Kidney glomerular epithelial cell (primary cell): ENCODE results near the gene PI4KA.
"Not testable (repeated sequence)": the region's sequence is repeated elsewhere in the genome, so short reads cannot be mapped to it uniquely, and the experiment has no call there.

Experiments used
- DNase-seq: peaks from one replicate; lab custom pipeline; 2025; lab: John Stamatoyannopoulos, UW

The PI4KA gene

DNA sequence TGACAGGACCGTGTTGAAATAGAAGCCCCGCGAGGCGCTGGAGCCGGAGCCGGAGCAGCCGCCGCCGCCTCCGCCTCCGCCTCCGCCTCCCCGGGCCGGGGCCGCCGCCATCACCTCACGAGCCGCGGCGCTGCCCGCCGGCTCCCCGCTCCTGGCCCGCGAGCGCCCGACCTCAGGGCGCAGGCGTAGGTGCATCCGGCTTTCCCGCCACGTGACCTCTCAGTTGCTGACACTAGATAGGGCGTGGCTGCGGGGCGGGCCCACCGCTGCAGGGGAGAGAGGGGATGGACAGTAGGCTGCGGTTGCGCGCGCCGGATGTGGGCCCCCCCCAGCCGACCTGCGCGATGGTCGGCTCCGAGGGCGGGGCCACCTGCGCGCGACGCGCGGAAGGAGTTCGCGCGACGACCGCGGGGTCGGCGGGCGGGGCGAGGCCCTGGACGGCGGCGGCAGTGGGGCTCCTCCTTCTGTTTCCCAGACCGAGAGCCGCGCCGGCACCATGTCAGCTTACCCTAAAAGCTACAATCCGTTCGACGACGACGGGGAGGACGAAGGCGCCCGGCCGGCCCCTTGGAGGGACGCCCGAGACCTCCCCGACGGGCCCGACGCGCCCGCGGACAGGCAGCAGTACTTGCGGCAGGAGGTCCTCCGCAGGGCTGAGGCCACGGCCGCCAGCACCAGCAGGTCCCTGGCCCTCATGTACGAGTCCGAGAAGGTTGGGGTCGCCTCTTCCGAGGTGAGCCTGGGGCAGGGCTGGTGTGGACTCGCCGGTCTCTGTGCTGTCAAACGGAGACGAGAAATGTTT lies at the start of gene PI4KA, which contains the start of gene SNAP29:
Gene PI4KA, minus strand, starts transcription at position 197 of the 802 bp plus-strand sequence. Its CDS starts 86 bp downstream, at position 111.
Gene SNAP29, plus strand, starts transcription at position 393 of the 802 bp plus-strand sequence. Its CDS starts 104 bp downstream, at position 497.
- peak; percentile 89 for DNase-seq

DNA sequence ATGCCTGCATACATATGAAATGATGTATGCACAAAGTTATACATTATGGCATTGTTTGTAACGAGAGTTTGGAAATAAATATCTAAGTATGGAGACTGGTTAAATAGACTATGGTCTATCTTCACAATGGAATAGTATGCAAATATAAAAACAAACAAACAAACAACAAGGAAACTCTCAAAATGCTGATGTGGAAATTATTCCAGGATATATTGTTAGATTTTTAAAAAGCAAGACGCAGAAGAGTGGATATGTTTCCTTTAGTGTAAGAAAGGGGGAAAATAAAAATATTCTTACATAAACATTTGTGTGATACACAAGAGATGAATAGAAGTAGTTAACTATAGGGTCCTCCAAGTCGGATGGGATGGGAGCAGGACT lies 47.8 kb upstream of the PI4KA start:
- no peak for DNase-seq

DNA sequence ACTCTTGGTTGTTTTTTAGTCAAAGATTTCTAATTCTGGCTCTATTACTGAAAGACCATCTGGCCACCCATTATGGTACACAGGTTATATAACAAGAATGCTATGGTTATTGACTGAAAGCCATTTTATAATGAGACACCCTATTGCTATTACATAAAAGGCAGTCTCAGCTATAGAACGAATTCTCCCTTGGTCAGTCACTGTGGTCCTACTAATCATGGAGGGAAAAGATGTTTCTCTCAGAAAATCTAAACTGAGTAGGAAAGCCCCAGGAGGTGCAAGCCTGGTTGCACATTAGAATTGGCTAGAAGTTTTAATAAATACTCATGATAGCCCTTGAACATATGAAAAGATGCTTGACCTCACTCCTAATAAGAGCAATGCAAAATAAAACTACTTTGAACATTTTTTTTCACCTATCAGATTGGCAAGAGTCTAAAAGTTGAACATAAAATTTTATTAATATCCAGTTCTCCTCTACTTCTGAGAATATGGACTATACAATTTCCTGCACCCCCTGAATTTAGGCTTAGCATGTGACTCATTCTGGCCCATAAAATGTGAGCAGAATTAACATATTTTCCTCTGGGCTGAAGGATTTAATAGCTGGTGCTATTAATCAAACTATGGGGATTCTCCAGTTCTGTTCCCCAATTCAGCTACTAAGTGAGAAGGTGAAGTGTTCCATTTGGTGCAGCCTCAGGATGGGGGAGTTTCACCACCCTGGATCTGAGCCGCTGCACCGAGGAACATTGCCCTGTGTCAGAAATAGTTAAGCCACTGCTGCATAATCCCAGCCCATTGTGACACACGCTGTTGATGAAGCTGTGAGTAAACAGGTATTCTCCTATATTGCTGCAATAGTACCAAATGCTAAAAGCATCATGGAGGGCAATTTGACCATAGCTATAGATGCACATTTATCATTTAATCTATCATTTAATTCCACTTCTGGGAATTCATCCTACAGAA lies 47.1 kb upstream of the PI4KA start:
- DNase-seq, result no peak

DNA sequence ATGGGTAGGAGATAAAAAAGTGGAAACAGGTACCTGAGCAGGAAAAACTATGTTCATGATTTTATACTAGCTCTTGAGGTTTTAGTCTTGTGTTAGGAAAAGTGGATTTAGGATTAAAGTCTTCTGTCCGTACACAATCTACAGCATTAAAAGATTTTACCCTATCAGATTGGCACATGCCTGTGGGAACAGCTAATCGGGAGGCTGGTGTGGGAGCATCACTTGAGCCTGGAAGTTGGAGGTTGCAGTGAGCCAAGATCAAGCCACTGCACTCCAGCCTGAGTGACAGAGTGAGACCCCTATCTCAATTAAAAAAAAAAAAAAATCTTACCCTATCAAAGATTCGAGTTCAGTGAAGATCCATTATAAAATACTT lies 46.4 kb upstream of the PI4KA start:
- no peak for DNase-seq

DNA sequence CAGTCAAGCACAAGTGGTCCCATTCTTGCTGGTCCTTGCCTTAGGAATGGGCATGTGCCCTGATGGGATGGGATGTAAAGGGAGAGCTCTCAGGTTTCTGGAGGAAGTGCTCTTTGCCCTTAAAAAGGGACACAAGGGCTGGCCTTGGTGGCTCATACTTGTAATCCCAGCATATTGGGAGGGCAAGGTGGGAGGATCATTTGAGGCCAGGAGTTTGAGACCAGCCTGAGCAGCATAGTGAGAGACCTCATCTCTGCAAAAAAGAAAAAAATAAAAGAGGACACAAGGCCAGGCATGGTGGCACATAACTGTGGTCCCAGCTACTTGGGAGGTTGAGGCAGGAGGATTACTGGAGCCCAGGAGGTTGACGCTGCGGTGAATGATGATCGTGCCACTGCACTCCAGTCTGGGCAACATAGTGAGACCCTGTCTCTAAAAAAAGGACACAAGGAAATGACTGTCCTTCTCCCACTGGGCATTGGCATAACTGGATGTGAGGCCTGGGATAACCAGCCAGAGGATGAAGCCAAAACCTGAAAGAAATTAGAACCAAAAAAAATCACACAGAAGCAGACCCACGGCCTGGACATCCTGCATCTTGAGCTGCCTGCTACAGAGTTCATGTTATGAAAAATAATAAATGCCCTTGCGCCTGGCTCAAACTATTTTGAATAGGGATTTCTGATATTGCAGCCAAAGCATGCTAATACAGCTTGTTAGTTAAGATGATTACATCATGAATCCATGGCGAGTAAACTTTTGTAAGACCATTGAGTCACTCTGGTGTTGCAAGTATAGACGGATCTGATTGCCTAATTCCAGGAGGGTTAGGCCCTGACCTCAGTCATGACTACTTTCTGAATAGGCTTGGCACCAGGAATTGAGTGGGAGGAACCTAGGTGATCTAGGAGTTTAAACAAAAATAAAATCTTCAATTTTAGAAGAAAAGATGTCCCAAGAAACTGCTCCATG lies 45.7 kb upstream of the PI4KA start:
- DNase-seq, result peak; percentile 53

DNA sequence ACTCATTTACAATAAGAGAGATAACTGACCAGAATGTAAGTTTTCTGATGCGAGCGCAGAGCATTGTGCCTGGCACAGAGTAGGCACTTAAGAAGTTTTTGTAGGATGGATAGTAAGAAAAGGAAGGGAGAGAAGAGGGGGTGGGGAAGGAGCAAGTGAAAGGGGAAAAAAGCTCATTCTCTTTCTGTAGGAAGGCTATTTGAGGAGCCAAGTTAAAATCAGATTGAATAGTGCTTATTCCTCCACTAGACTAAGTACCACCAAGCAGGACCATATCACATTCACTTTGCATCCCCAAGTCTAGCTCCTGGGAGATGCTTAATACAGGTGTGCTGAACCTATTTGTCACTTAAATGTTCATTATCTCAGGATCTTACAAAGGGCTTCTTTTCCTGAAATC lies 44.5 kb upstream of the PI4KA start:
- DNase-seq, result no peak

DNA sequence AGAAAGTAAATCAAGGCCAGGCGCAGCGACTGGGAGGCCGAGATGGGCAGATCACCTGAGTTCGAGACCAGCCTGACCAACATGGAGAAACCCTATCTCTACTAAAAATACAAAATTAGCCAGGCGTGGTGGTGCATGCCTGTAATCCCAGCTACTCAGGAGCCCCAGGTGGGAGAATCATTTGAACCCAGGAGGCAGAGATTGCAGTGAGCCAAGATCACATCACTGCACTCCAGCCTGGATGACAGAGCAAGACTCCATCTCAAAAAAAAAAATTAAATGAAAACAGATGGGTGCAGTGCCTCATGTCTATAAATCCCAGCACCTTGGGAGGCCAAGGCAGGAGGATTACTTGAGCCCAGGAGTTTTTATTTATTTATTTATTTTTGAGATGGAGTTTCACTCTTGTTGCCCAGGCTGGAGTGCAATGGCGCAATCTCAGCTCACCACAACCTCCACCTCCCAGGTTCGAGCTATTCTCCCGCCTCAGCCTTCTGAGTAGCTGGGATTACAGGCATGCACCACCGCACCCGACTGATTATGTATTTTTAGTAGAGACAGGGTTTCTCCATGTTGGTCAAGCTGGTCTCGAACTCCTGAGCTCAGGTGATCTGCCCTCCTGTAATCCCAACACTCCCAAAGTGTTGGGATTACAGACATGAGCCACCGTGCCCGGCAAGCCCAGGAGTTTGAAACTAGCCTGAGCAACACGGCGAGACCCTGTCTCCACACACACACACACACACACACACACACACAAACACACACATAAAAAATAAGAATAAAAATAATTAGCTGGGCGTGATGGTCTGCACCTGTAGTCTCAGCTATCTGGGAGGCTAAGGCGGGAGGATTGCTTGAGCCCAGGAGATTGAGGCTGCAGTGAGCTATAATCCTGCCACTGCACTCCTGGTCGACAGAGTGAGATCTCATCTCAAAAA lies 42.8 kb upstream of the PI4KA start:
- DNase-seq, result not testable (repeated sequence)

DNA sequence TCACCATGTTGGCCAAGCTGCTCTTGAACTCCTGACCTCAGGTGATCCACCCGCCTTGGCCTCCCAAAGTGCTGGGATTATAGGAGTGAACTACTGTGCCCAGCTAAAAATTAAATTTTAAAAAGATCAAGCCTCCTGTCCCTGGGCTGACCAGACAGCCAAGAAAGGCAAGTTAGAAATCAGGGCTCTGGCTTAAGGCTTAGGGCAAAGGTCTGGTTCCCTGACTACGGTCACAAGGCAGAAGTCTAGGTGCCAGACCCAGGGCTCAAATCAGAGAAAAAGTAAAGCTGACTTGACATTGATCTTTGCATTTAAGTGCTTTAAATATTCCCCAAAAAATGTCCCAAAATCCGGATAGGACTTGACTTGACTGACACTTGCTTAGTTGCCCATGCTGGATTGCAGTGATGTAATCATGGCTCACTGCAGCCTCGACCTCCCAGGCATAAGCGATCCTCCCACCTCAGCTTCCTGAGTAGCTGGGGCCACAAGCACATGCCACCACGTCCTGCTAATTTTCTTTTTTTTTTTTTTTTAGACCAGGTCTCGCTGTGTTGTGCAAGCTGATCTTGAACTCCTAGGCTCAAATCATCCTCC lies 41.3 kb upstream of the PI4KA start:
- no peak for DNase-seq

DNA sequence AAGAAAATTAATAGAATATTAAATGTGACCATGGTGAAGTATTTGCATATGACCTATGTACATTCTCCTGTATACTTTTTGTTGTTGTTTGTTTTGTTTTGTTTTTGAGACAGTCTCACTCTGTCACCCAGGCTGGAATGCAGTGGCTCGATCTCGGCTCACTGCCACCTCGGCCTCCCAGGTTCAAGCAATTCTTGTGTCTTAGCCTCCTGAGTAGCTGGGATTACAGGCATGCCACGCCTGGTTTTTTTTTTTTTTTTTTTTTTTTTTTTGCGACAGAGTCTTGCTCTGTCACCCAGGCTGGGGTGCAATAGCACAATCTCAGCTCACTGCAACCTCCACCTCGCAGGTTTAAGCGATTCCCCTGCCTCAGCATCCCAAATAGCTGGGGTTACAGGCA lies 39.1 kb upstream of the PI4KA start:
- DNase-seq, result not testable (repeated sequence)

DNA sequence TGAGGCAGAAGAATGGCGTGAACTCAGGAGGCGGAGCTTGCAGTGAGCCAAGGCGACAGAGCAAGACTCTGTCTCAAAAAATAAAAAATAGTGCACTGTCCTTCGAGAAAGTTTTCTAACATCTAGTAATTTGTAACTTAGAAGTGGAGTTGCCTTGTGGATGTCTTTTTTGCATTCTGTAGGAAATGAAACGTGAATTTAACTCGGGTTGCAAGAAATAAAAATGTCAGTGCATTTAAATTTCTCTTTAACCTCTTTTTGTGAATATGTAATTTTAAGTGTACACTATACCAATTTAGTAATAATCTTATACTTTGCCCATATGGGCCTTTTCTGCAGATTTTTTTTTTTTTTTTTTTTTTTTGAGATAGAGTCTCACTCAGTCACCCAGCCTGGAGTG lies 32.4 kb upstream of the PI4KA start:
- no peak for DNase-seq

DNA sequence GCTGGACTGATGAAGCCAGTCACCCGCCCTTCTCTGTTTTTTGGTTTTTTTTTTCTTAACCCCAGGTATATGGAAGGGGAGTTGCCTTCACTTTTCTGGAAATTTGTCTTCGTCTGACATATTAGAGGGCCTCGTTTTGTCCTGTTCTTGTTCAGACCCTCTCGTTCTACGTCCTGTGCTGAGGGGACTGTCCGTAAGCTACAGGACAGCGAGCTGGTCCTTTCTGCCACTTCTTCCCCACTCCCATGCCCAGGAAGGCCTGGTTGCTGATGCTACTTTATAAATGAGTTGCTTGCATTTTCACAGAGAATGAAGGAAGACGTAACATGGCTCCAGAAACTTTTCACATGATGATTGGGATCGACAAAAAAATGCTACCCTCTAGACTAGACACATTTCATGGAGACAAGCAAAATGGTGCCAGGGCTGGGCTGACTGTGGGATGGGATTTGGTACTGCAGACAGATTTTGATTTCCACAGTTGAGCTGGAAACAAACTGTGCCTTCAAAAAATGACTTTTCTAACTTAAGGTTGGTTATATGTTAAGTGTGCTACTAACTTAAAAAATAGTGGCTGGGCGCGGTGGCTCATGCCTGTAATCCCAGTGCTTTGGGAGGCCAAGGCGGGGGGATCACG lies 31.4 kb upstream of the PI4KA start:
- DNase-seq, result no peak

DNA sequence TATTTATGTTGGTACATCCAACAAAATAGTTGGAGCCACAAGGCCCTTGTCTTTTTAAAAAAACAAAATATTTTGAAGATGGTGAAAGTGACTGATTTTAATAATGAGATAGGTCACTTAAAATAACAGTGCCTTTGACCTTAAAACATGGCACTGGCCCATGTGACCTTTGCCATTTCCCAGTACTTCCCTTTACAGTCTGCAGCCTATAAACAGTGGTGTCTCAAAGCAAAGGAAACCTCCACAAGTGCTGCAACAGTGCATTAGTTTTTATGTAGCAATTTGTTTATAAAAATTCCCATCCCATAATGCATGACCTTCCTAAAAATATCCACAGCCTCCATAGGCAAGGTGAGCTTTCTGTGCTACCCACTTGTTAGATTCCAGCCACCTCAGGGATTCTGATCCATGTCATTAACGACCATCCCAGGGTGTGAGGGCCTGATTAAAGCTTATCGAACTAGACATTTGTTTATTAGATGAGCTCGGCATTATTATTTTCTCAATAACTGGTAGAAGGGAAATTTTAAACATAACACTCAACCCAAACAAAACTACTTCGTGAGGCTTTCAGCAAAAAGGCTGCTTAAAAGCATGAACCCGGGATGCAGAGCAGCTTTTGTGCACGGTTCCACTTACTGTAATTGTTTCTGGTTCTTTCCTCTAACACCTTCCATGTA lies 30.6 kb upstream of the PI4KA start:
- DNase-seq, result no peak

DNA sequence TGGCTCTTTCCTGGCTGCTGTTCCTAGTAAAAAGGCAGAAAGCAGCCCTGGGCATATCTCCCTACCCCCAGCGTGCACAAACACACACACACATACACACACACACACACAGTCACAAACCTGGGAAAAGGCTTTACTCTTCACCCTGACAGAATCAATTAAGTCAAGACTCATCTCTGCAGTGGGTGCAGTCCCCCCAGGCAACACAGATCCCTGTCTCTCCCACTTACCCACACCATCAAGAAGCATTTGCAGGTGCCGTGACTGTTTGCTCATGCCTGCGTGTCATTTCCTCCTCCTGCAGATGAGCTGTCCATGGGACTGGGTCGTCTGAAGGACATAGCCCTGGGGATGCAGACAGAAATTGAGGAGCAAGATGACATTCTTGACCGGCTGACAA lies 28.8 kb upstream of the PI4KA start:
- no peak for DNase-seq

DNA sequence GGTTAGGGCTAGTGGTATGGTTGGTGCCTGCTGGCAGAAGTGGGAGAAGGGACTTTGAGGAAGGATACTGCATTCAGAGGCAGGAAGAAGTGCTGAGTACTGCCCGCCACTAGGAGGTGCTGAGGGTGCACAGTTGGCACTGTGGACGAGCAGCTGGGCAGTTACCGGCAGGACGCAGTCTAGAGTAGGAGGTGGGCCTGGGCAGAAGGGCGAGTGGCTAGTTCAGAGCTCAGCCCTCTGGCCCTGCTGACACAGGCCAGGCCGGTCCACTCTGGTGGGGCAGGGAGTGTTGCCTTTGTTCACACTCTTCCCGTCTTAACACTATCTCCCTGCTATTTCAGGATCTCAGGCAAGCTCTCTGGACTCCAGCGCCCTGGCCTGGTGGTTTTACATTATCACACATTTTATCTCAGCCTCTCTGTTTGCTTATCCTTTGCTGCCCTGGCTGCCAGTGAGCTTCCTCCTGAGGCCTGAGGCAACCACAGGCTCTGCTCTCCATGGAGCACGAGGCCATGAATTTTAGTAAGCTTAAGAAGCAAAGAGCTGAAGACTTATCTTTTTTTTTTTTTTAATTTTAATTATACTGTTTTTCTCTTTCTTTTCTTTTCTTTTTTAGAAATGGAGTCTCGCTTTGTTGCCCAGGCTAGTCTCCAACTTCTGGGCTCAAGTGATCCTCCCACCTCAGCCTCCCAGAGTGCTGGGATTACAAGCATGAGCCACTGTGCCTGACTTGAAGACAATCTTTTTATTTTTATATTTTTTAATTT lies 27.1 kb upstream of the PI4KA start:
- peak; percentile 63 for DNase-seq

DNA sequence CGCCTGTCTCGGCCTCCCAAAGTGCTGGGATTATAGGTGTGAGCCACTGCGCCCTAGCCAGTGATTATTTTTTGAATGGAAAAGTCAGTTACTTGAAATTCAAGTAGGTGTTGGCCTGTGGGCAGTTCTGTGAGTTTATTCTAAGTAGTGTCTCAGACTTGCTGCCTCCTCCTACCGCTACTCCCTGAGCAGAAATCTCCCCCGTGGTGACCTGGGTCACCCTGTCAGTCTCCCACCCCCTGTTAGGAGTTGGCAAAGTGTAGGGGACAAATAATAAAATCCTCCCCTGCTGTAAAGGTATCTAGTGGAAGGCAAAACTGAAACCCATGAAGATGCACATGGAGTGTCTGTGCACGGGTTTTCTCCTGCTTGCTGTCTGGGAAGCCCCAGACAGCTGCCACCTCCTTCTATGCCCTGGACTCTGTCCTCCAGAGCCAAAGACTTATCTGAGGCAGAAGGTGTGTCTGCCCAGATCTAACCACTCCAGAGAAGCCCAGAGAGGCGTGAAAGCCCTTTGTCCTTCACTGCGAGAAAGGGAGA lies 26.5 kb upstream of the PI4KA start:
- DNase-seq, result no peak

DNA sequence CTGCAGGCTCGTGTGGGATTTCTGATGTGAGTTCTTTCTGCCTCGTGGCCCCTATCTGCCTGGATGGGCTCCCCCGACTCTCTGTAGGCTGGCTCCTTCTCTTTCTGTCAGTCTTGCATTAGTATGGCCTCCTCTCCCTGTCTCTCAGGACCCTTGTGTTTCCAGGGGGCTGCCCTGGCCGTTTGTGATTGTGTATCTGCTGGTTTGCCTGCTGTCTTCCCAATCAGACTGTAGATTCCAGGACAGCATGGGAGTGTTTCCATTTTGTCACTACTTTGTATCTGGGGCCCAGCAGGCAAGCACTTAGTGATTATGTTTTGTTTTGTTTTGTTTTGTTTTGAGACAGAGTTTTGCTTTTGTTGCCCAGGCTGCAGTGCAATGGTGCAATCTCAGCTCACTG lies 25.8 kb upstream of the PI4KA start:
- no peak for DNase-seq

DNA sequence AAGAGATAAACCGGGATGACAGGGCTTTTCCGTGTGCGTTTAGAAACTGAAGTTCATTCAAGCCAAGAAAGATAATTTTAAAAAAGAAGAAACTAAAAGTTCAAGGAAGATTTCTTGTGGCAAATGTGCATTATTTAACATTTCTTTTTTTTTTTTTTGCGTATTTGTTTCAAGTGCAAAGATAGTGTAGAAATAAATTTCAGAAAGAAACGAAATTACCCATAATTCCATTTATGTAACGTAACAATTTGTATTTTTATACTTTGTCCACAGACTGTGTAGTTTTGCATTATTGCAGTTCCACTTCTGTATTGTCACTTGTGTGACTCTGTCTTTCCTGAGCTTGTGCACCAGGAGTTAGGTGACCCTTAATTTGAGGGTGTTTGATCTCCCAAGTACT lies 24.2 kb upstream of the PI4KA start:
- no peak for DNase-seq
